SK-N-SH treated with all-trans-retinoic acid at 6 μM for 48 hours (cell line): Measurements from ENCODE around the gene DHRS3.

ENCODE experiments used
- ATAC-seq: fragments of 200-7000 bp; cut with Tn5 transposase; 3 replicates; pipeline ENCODE4 v1.9.1; 2020; ENCODE audit warnings: mild to moderate bottlenecking, moderate library complexity
- ARNTL ChIP-seq: fragments of 450-650 bp; formaldehyde crosslinking; IDR thresholded peaks from 2 replicates; pipeline ENCODE4 v1.5.0; 2020; ENCODE audit warnings: low read depth, mild to moderate bottlenecking, moderate library complexity, borderline replicate concordance
- BACH2 ChIP-seq: fragments of 250-450 bp; sonication (Bioruptor Pico); IDR thresholded peaks from 2 replicates; pipeline ENCODE4 v1.9.0; 2021; ENCODE audit warnings: mild to moderate bottlenecking, borderline replicate concordance
- CREB5 ChIP-seq: fragments of 250-450 bp; sonication (Bioruptor Pico); IDR thresholded peaks from 2 replicates; pipeline ENCODE4 v1.5.1; 2020; ENCODE audit warnings: low read depth, mild to moderate bottlenecking, moderate library complexity
- ESRRG ChIP-seq: fragments of 250-450 bp; sonication (Bioruptor Pico); IDR thresholded peaks from 2 replicates; pipeline ENCODE4 v1.6.1; 2021; ENCODE audit warnings: mild to moderate bottlenecking
- GLIS3 ChIP-seq: fragments of 250-450 bp; sonication (Bioruptor Pico); IDR thresholded peaks from 2 replicates; pipeline ENCODE4 v1.5.0; 2020; ENCODE audit warnings: mild to moderate bottlenecking, moderate library complexity
- ISL1 ChIP-seq: fragments of 250-450 bp; sonication (Bioruptor Pico); IDR thresholded peaks from 2 replicates; pipeline ENCODE4 v2.1.2; 2022; ENCODE audit warnings: mild to moderate bottlenecking, moderate library complexity
- OSR1 ChIP-seq: fragments of 250-450 bp; sonication (Bioruptor Pico); IDR thresholded peaks from 2 replicates; pipeline ENCODE4 v1.8.0; 2022; ENCODE audit warnings: moderate library complexity, mild to moderate bottlenecking, inconsistent platforms
- PATZ1 ChIP-seq: fragments of 250-450 bp; sonication (Bioruptor Pico); IDR thresholded peaks from 2 replicates; pipeline ENCODE4 v1.8.0; 2020; ENCODE audit warnings: mild to moderate bottlenecking, moderate library complexity, borderline replicate concordance
- POU6F1 ChIP-seq: fragments of 250-450 bp; sonication (Bioruptor Pico); IDR thresholded peaks from 2 replicates; pipeline ENCODE4 v1.8.0; 2021; ENCODE audit warnings: low read depth, mild to moderate bottlenecking, moderate library complexity, borderline replicate concordance
- PPARA ChIP-seq: fragments of 250-450 bp; sonication (Bioruptor Pico); IDR thresholded peaks from 2 replicates; pipeline ENCODE4 v1.5.0; 2020; ENCODE audit warnings: mild to moderate bottlenecking, borderline replicate concordance
- RARB ChIP-seq: fragments of 250-450 bp; sonication (Bioruptor Pico); IDR thresholded peaks from 2 replicates; pipeline ENCODE4 v1.8.0; 2021; ENCODE audit warnings: mild to moderate bottlenecking, moderate library complexity
- SNAI2 ChIP-seq: fragments of 250-450 bp; sonication (Bioruptor Pico); IDR thresholded peaks from 2 replicates; pipeline ENCODE4 v1.5.0; 2020; ENCODE audit warnings: mild to moderate bottlenecking, moderate library complexity
- TCF4 ChIP-seq: fragments of 250-450 bp; sonication (Bioruptor Pico); IDR thresholded peaks from 2 replicates; pipeline ENCODE4 v1.8.0; 2021; ENCODE audit warnings: mild to moderate bottlenecking, moderate library complexity, borderline replicate concordance
- TOX ChIP-seq: fragments of 250-450 bp; sonication (Bioruptor Pico); IDR thresholded peaks from 2 replicates; pipeline ENCODE4 v1.8.0; 2021; ENCODE audit warnings: mild to moderate bottlenecking, moderate library complexity, borderline replicate concordance
- TSHZ2 ChIP-seq: fragments of 250-450 bp; sonication (Bioruptor Pico); IDR thresholded peaks from 2 replicates; pipeline ENCODE4 v1.5.0; 2020; ENCODE audit warnings: mild to moderate bottlenecking, moderate library complexity
- ZC3H10 ChIP-seq: fragments of 250-450 bp; sonication (Bioruptor Pico); IDR thresholded peaks from 2 replicates; pipeline ENCODE4 v1.5.1; 2021; ENCODE audit warnings: mild to moderate bottlenecking, moderate library complexity
- ZFP3 ChIP-seq: fragments of 250-450 bp; sonication (Bioruptor Pico); IDR thresholded peaks from 2 replicates; pipeline ENCODE4 v1.5.0; 2020; ENCODE audit warnings: mild to moderate bottlenecking, moderate library complexity
- ZFP30 ChIP-seq: fragments of 450-650 bp; formaldehyde crosslinking; IDR thresholded peaks from 2 replicates; pipeline ENCODE4 v1.5.0; 2022; ENCODE audit warnings: mild to moderate bottlenecking, moderate library complexity
- ZNF565 ChIP-seq: fragments of 450-650 bp; formaldehyde crosslinking; conservative IDR thresholded peaks from 2 replicates; pipeline ENCODE4 v1.5.0; 2020; ENCODE audit warnings: low read depth, mild to moderate bottlenecking, moderate library complexity
- ZNF70 ChIP-seq: fragments of 450-650 bp; formaldehyde crosslinking; IDR thresholded peaks from 2 replicates; pipeline ENCODE4 v1.5.0; 2020; ENCODE audit warnings: mild to moderate bottlenecking, moderate library complexity
- ZNF8 ChIP-seq: fragments of 450-650 bp; formaldehyde crosslinking; IDR thresholded peaks from 2 replicates; pipeline ENCODE4 v1.5.0; 2020; ENCODE audit warnings: mild to moderate bottlenecking, moderate library complexity

The DHRS3 gene

GRCh38 chr1:12654657-12655056, 36.6 kb upstream of the DHRS3 start (continued):
- TF ChIP-seq TSHZ2 (CRISPR knock-in tag) (no peak), ZNF70 (CRISPR knock-in tag) (no peak), GLIS3 (no peak), PPARA (no peak), OSR1 (CRISPR knock-in tag) (no peak), SNAI2 (no peak)

GRCh38 chr1:12654004-12654567, 36.1 kb upstream of the DHRS3 start:
- TF ChIP-seq RARB (CRISPR knock-in tag), result no peak
- no peak for TF ChIP-seq PATZ1 (CRISPR knock-in tag)
- no peak for TF ChIP-seq CREB5 (CRISPR knock-in tag)
- no peak for TF ChIP-seq PPARA
- TF ChIP-seq ZNF8, result no peak
- TF ChIP-seq ZFP30, result no peak
- TF ChIP-seq BACH2, result no peak
- TF ChIP-seq ZNF565 (CRISPR knock-in tag), result no peak
- no peak for TF ChIP-seq ZNF70 (CRISPR knock-in tag)
- TF ChIP-seq ARNTL, result no peak
- TF ChIP-seq ISL1 (CRISPR knock-in tag), result no peak
- no peak for TF ChIP-seq POU6F1 (CRISPR knock-in tag)
- TF ChIP-seq ESRRG, result no peak
- TF ChIP-seq ZC3H10 (CRISPR knock-in tag), result no peak
- TF ChIP-seq TCF4 (CRISPR knock-in tag), result no peak
- TF ChIP-seq TSHZ2 (CRISPR knock-in tag), result no peak
- TF ChIP-seq ZFP3 (CRISPR knock-in tag), result no peak
- no peak for TF ChIP-seq SNAI2
- no peak for ATAC-seq

GRCh38 chr1:12649971-12650421, 32.0 kb upstream of the DHRS3 start:
- ATAC-seq, result peak; percentile 84
- TF ChIP-seq ESRRG (0 out of 2 replicates have a peak, but pooled peaks have one; percentile 20), ZFP30 (no peak), TCF4 (CRISPR knock-in tag) (peak; percentile 86), POU6F1 (CRISPR knock-in tag) (peak; percentile 72; the same call in 1 of the 2 replicates), CREB5 (CRISPR knock-in tag) (peak; percentile 48; the same call in 1 of the 2 replicates), ZFP3 (CRISPR knock-in tag) (no peak), ARNTL (no peak), ZC3H10 (CRISPR knock-in tag) (peak; percentile 71; the same call in 1 of the 2 replicates), RARB (CRISPR knock-in tag) (peak; percentile 52; the same call in 1 of the 2 replicates), TOX (CRISPR knock-in tag) (peak; percentile 69), ISL1 (CRISPR knock-in tag) (peak; percentile 93), PATZ1 (CRISPR knock-in tag) (peak; percentile 47; the same call in 1 of the 2 replicates)
